Ishikawa (cell line): ENCODE measurements around the gene MGLL.

ENCODE experiments used
- CEBPB ChIP-seq: IDR thresholded peaks from 2 replicates; pipeline ENCODE4 v1.6.1; 2012
- CREB1 ChIP-seq: IDR thresholded peaks from 2 replicates; pipeline ENCODE4 v1.6.1; 2012; ENCODE audit warnings: low read depth
- EGR1 ChIP-seq: IDR thresholded peaks from 2 replicates; pipeline ENCODE4 v1.6.1; 2012
- EP300 ChIP-seq: IDR thresholded peaks from 2 replicates; pipeline ENCODE4 v1.6.1; 2012; ENCODE audit warnings: borderline replicate concordance
- FOXM1 ChIP-seq: IDR thresholded peaks from 2 replicates; pipeline ENCODE4 v1.6.1; 2012; ENCODE audit warnings: low read depth, borderline replicate concordance
- NFIC ChIP-seq: IDR thresholded peaks from 2 replicates; pipeline ENCODE4 v1.6.1; 2012
- RAD21 ChIP-seq: IDR thresholded peaks from 2 replicates; pipeline ENCODE4 v1.6.1; 2012; ENCODE audit warnings: low read depth
- REST ChIP-seq: IDR thresholded peaks from 2 replicates; pipeline ENCODE4 v1.6.1; 2012; ENCODE audit warnings: low read depth, mild to moderate bottlenecking
- TAF1 ChIP-seq: IDR thresholded peaks from 2 replicates; pipeline ENCODE4 v1.6.1; 2012; ENCODE audit warnings: low read depth, mild to moderate bottlenecking
- TCF12 ChIP-seq: IDR thresholded peaks from 2 replicates; pipeline ENCODE4 v1.6.1; 2012; ENCODE audit warnings: low read depth
- TEAD4 ChIP-seq: IDR thresholded peaks from 2 replicates; pipeline ENCODE4 v1.6.1; 2012
- YY1 ChIP-seq: IDR thresholded peaks from 2 replicates; pipeline ENCODE4 v1.6.1; 2012; ENCODE audit warnings: low read depth
- ZBTB7A ChIP-seq: IDR thresholded peaks from 2 replicates; pipeline ENCODE4 v1.6.1; 2012; ENCODE audit warnings: low read depth
- TF ChIP-seq, protein P1 (sequence below): IDR thresholded peaks from 2 replicates; pipeline ENCODE4 v1.6.1; 2012
- TF ChIP-seq, protein P2 (sequence below): IDR thresholded peaks from 2 replicates; pipeline ENCODE4 v1.6.1; 2012

Gene MGLL

GRCh38 chr3:127720161-127720823, 102.0 kb downstream of the MGLL start:
- TF ChIP-seq EP300: no peak
- no peak for TF ChIP-seq FOXM1
- TF ChIP-seq, protein P1, sequence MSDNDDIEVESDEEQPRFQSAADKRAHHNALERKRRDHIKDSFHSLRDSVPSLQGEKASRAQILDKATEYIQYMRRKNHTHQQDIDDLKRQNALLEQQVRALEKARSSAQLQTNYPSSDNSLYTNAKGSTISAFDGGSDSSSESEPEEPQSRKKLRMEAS: no peak
- no peak for TF ChIP-seq CREB1
- no peak for TF ChIP-seq EGR1
- TF ChIP-seq TCF12: no peak
- TF ChIP-seq NFIC: no peak
- TF ChIP-seq, protein P2, sequence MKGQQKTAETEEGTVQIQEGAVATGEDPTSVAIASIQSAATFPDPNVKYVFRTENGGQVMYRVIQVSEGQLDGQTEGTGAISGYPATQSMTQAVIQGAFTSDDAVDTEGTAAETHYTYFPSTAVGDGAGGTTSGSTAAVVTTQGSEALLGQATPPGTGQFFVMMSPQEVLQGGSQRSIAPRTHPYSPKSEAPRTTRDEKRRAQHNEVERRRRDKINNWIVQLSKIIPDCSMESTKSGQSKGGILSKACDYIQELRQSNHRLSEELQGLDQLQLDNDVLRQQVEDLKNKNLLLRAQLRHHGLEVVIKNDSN: no peak
- TF ChIP-seq RAD21: no peak
- no peak for TF ChIP-seq TAF1
- TF ChIP-seq ZBTB7A: no peak
- no peak for TF ChIP-seq YY1
- no peak for TF ChIP-seq REST
- TF ChIP-seq CEBPB: no peak
- TF ChIP-seq TEAD4: no peak

GRCh38 chr3:127719369-127719768, 102.9 kb downstream of the MGLL start:
- TF ChIP-seq REST (no peak), RAD21 (no peak), EGR1 (no peak), YY1 (no peak), EP300 (no peak), TEAD4 (no peak), ZBTB7A (no peak), CREB1 (no peak), TCF12 (no peak)
- TF ChIP-seq, protein P1: no peak

GRCh38 chr3:127718916-127719290, 103.4 kb downstream of the MGLL start:
- no peak for TF ChIP-seq EGR1
- TF ChIP-seq REST: no peak
- TF ChIP-seq, protein P1: no peak
- TF ChIP-seq, protein P2: no peak
- TF ChIP-seq TCF12: no peak
- no peak for TF ChIP-seq FOXM1
- TF ChIP-seq NFIC: no peak
- TF ChIP-seq TEAD4: no peak
- no peak for TF ChIP-seq RAD21
- no peak for TF ChIP-seq CREB1
- no peak for TF ChIP-seq YY1
- TF ChIP-seq EP300: no peak
- no peak for TF ChIP-seq TAF1

DNA sequence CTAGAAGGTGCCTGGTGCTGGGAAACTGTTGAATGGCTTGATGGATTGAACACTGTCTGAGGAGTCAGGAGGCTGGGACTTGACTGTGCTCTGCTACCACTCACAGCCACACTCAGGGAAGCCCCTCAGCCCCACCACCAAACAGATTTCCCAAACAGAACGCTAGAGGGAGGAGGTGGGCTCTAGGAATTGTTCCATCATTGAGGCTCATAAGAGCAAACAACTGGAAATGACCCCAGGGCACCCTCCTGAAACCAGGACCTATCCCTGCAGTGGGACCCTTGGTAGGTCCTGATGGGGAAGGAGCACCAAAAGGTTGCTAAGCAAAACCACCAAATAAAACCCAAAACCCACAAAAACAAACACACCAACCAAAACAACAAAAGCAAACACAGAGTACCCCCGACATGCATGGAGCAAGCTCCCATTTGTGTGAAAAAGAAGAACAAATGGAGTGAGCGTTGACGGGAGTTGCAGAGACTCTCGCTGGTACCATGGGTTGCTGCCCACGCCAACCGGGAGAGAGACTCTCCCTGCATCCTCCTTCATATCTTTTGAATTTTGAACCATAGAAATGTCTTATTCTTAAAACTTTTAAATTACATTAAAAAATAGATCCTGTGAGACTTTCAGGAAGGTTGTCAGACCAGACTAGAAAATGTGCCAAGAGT, 103.9 kb downstream of the MGLL start:
- TF ChIP-seq TAF1 (no peak), TEAD4 (no peak), REST (no peak), CEBPB (no peak), NFIC (no peak), EP300 (no peak), TCF12 (no peak), FOXM1 (no peak), YY1 (no peak), RAD21 (no peak)
- TF ChIP-seq, protein P2: no peak
- TF ChIP-seq, protein P1: no peak
